HepG2 (cell line): Measurements from ENCODE around the gene PLXND1. TPM values are rescaled to one million over a fixed set of nuclear protein-coding genes. Genes with fewer than 3 reads are reported as not detected.

Experiments
- ATAC-seq: fragments of 200-7000 bp; cut with Tn5 transposase; 3 replicates; pipeline ENCODE4 v1.9.1; 2020; ENCODE audit warnings: mild to moderate bottlenecking, moderate library complexity
- BruUV-seq: library from RNA; stranded (reverse); fragments of 400-500 nt; replicated peaks from 2 replicates; lab custom pipeline; 2021; lab: Mats Ljungman, UMichigan
- CTCF ChIA-PET: fragments of 300-600 bp; formaldehyde crosslinking; extraction: SDS; loops from one replicate; lab custom pipeline; 2021; ENCODE audit warnings: low total read pairs, inconsistent platforms, low intra/inter-chr PET ratio; lab: Yijun Ruan, JAX
- POLR2A ChIA-PET: fragments of 350-600 bp; sonication (Branson Sonifier 250); formaldehyde crosslinking; loops from one replicate; lab custom pipeline; 2020; ENCODE audit warnings: antibody characterized with exemption, inconsistent platforms; lab: Yijun Ruan, JAX
- DNase-seq: peaks from one replicate; pipeline ENCODE4 v3.0.0-alpha.2; 2015; ENCODE audit warnings: low spot score
- FAIRE-seq: peaks from 3 replicates; lab custom pipeline; 2011; peaks lifted over from hg19 to GRCh38; lab: Jason Lieb, UNC
- H2AFZ ChIP-seq: one replicate; pipeline ENCODE4 v1.6.1; 2011; ENCODE audit warnings: low read length, inconsistent platforms
- H3K27ac ChIP-seq: fragments of 300-600 bp; 3 replicates; pipeline ENCODE4 v1.8.0; 2011; ENCODE audit warnings: mixed run types, mild to moderate bottlenecking, mixed read lengths, low read length, inconsistent platforms; ENCODE audit not compliant: insufficient read depth; ENCODE audit errors: extremely low read length
- H3K27me3 ChIP-seq, 2 experiments: fragments of 200-600 bp in 1 of 2; 2 replicates in 1 of 2; 3 replicates in 1 of 2; pipeline versions ENCODE4 v1.6.0 to v1.8.0; 2011; ENCODE audit warnings: low read length in 2 of 2, mild to moderate bottlenecking in 2 of 2, moderate library complexity in 2 of 2, inconsistent platforms in 1 of 2; ENCODE audit not compliant: insufficient read depth in 2 of 2, control insufficient read depth in 1 of 2
- H3K36me3 ChIP-seq, 2 experiments: fragments of 200-600 bp in 1 of 2; replicated peaks in 1 of 2; 2 replicates in 1 of 2; 3 replicates in 1 of 2; pipeline versions ENCODE4 v1.5.1 to v1.8.0; 2011; ENCODE audit warnings: low read length in 2 of 2, inconsistent platforms in 1 of 2; ENCODE audit not compliant: insufficient read depth in 2 of 2, control insufficient read depth in 1 of 2
- H3K4me1 ChIP-seq: 2 replicates; pipeline ENCODE4 v1.5.1; 2012; ENCODE audit warnings: low read length, inconsistent platforms; ENCODE audit not compliant: insufficient read depth
- H3K4me2 ChIP-seq: 2 replicates; pipeline ENCODE4 v1.6.0; 2011; ENCODE audit warnings: low read depth, low read length, inconsistent platforms
- H3K4me3 ChIP-seq, 3 experiments: fragments of 200-600 bp in 1 of 3; sonication (generic), shearing (Covaris generic) in 1 of 3; replicated peaks in 1 of 3; 2 replicates each; pipeline ENCODE4 v1.5.1; 2011 to 2016; ENCODE audit warnings: low read length in 3 of 3, inconsistent platforms in 2 of 3, low read depth in 2 of 3, mild to moderate bottlenecking in 2 of 3, control low read depth in 1 of 3, mixed read lengths in 1 of 3; ENCODE audit not compliant: insufficient read depth in 1 of 3
- H3K79me2 ChIP-seq: one replicate; pipeline ENCODE4 v1.6.1; 2011; ENCODE audit warnings: low read length, inconsistent platforms; ENCODE audit not compliant: insufficient read depth
- H3K9ac ChIP-seq: 2 replicates; pipeline ENCODE4 v1.6.0; 2011; ENCODE audit warnings: mild to moderate bottlenecking, low read depth, low read length, inconsistent platforms; ENCODE audit not compliant: insufficient read depth
- H3K9me3 ChIP-seq: 2 replicates; pipeline ENCODE4 v1.5.1; 2012; ENCODE audit warnings: mild to moderate bottlenecking, low read length
- H4K20me1 ChIP-seq: 2 replicates; pipeline ENCODE4 v1.6.0; 2011; ENCODE audit warnings: inconsistent platforms, mild to moderate bottlenecking, low read length, moderate library complexity; ENCODE audit not compliant: insufficient read depth
- FOXO4 ChIP-seq: sonication (generic); formaldehyde crosslinking; conservative IDR thresholded peaks from 2 replicates; pipeline ENCODE4 v1.8.1; 2023; ENCODE audit warnings: missing genetic modification reagents
- TFDP1 ChIP-seq: IDR thresholded peaks from 2 replicates; pipeline ENCODE4 v1.6.1; 2016; ENCODE audit warnings: missing compliant biosample characterization, missing genetic modification reagents, borderline replicate concordance
- USF2 ChIP-seq, 2 experiments: sonication (generic) in 1 of 2; formaldehyde crosslinking in 1 of 2; IDR thresholded peaks; 2 replicates each; pipeline versions ENCODE4 v1.5.1 to v1.6.1; 2011 to 2020; ENCODE audit warnings: borderline replicate concordance in 1 of 2, low read depth in 1 of 2, low read length in 1 of 2, mild to moderate bottlenecking in 1 of 2, missing genetic modification reagents in 1 of 2, moderate library complexity in 1 of 2
- ZBTB8A ChIP-seq: sonication (generic); formaldehyde crosslinking; IDR thresholded peaks from 2 replicates; pipeline ENCODE4 v1.4.0; 2020; ENCODE audit warnings: mild to moderate bottlenecking, low read depth, missing genetic modification reagents, borderline replicate concordance
- ZMYM2 ChIP-seq: sonication (generic); formaldehyde crosslinking; IDR thresholded peaks from 2 replicates; pipeline ENCODE4 v1.8.0; 2022; ENCODE audit warnings: mild to moderate bottlenecking, missing genetic modification reagents
- ZNF12 ChIP-seq: sonication (generic); formaldehyde crosslinking; IDR thresholded peaks from 2 replicates; pipeline ENCODE4 v1.5.0; 2020; ENCODE audit warnings: missing genetic modification reagents
- ZNF234 ChIP-seq: sonication (generic); formaldehyde crosslinking; conservative IDR thresholded peaks from 2 replicates; pipeline ENCODE4 v1.5.1; 2020; ENCODE audit warnings: mild to moderate bottlenecking, missing genetic modification reagents
- ZNF317 ChIP-seq: sonication (generic); formaldehyde crosslinking; IDR thresholded peaks from 2 replicates; pipeline ENCODE4 v1.5.0; 2020; ENCODE audit warnings: mild to moderate bottlenecking, missing genetic modification reagents
- ZNF333 ChIP-seq: sonication (generic); formaldehyde crosslinking; IDR thresholded peaks from 2 replicates; pipeline ENCODE4 v1.4.0; 2020; ENCODE audit warnings: mild to moderate bottlenecking, missing genetic modification reagents, borderline replicate concordance
- ZNF446 ChIP-seq: sonication (generic); formaldehyde crosslinking; IDR thresholded peaks from 2 replicates; pipeline ENCODE4 v1.5.0; 2020; ENCODE audit warnings: mild to moderate bottlenecking, missing genetic modification reagents
- ZNF513 ChIP-seq: sonication (generic); formaldehyde crosslinking; conservative IDR thresholded peaks from 2 replicates; pipeline ENCODE4 v1.5.0; 2020; ENCODE audit warnings: missing genetic modification reagents
- ZNF777 ChIP-seq: sonication (generic); formaldehyde crosslinking; IDR thresholded peaks from 2 replicates; pipeline ENCODE4 v1.4.0; 2020; ENCODE audit warnings: missing genetic modification reagents
- ZSCAN5A ChIP-seq: sonication (generic); formaldehyde crosslinking; IDR thresholded peaks from 2 replicates; pipeline ENCODE4 v1.8.0; 2022; ENCODE audit warnings: mild to moderate bottlenecking, missing genetic modification reagents, borderline replicate concordance
- WGBS: methylation state at CpG from one replicate; pipeline ENCODE4 v1.1.6; 2017; ENCODE audit warnings: low lambda C conversion rate; 5-methylcytosine and 5-hydroxymethylcytosine counted together
- in situ Hi-C: cut with HindIII; loops from 2 replicates; pipeline ENCODE4 v1.10.0; 2017; ENCODE audit warnings: low pct_unique_long_range_greater_than_20kb; ENCODE audit not compliant: extremely low pct_ligation_motif_present
- intact Hi-C: fragments of 100-400 bp; cut with micrococcal nuclease; formaldehyde crosslinking; loops from one replicate; pipeline ENCODE4 v1.10.0; 2022; ENCODE audit not compliant: unreplicated experiment
- polyA plus RNA-seq, 8 experiments: library from polyadenylated mRNA; depleted of rRNA in 3 of 8; stranded (reverse) in 7 of 8; unstranded in 1 of 8; fragments of >200 nt; fragmentation: Illumina TruSeq in 4 of 8; extraction: Trizol in 4 of 8; gene quantifications; 2 replicates each; pipeline versions ENCODE4 v1.2.1 to v1.2.3, GENCODE V29; 2011 to 2016; ENCODE audit warnings: low read depth in 4 of 8, missing spikeins in 1 of 8, mixed read lengths in 1 of 8; ENCODE audit not compliant: insufficient read depth in 1 of 8
- total RNA-seq, 5 experiments: library from RNA; depleted of rRNA; stranded (reverse); fragments of >200 nt; fragmentation: Illumina TruSeq; extraction: Trizol; gene quantifications; 2 replicates each; pipeline ENCODE4 v1.2.3, GENCODE V29; 2016; ENCODE audit warnings: low read depth in 1 of 5

The PLXND1 gene
- total and polyA plus RNA-seq, 2 of the 13 experiments (the other 11 are each of a cell fraction or from before 2014, with no cell fraction given) = 15.9 to 42.0 TPM

GRCh38 chr3:129599607-129600006, 6.9 kb downstream of the PLXND1 start (continued):
- TF ChIP-seq USF2 (IDR thresholded peaks at IDR 0.05; ENCODE audit: low read depth, low read length) (no peak), USF2 (CRISPR knock-in tag; IDR thresholded peaks at IDR 0.05; ENCODE audit: borderline replicate concordance) (no peak)

- POLR2A ChIA-PET = no interaction called here
- in situ Hi-C loops (no loop called here), intact Hi-C loops (no loop called here)
- CTCF ChIA-PET = no interaction called here
- no peak for FAIRE-seq
- no peak for DNase-seq
- ATAC-seq = no peak
- H4K20me1 ChIP-seq = peaks cover 30% of the 10 kb centered on the region
- H3K4me3 ChIP-seq = no peak overlapping the region
- H3K27ac ChIP-seq = no peak overlapping the region
- no peak overlapping the region for H3K4me2 ChIP-seq
- peaks cover 0 to 5% of the 10 kb centered on the region in 2 experiments; a peak in 2 of 5 replicates for H3K36me3 ChIP-seq
- H3K27me3 ChIP-seq = no peaks in the 10 kb centered on the region
- H3K4me1 ChIP-seq = peaks cover 96% of the 10 kb centered on the region
- H3K9me3 ChIP-seq = no peaks in the 10 kb centered on the region
- no TSS peak for BruUV-seq
- WGBS = 91% methylated on average over 9 of the region's 19 CpGs
- H3K79me2 ChIP-seq = peaks cover 80% of the 10 kb centered on the region
- H3K9ac ChIP-seq = no peak overlapping the region
- no peak overlapping the region for H2AFZ ChIP-seq
- TF ChIP-seq ZNF234 (CRISPR knock-in tag) (no peak), ZNF446 (CRISPR knock-in tag) (no peak), ZSCAN5A (CRISPR knock-in tag) (no peak), ZNF317 (CRISPR knock-in tag) (no peak), ZBTB8A (CRISPR knock-in tag) (no peak), TFDP1 (no peak), ZNF333 (CRISPR knock-in tag) (no peak), ZMYM2 (no peak), FOXO4 (CRISPR knock-in tag) (no peak), ZNF12 (CRISPR knock-in tag) (no peak), ZNF777 (CRISPR knock-in tag) (no peak), ZNF513 (CRISPR knock-in tag) (no peak)
These were observed 7.4 kb downstream of the PLXND1 start for GRCh38 chr3:129599073-129599472.
